ENCODE measurements around the gene INO80C. TPM values are rescaled to one million over a fixed set of nuclear protein-coding genes. Genes with fewer than 3 reads are reported as not detected.

Gene INO80C
- total and polyA plus RNA-seq, 7 donors: 3.7 to 44.9 (median 25.5) TPM

- WGBS, 2 donors: 56 to 76% methylated on average over 3 of the region's 3 CpGs
- H3K27ac ChIP-seq: no peak overlapping the region
- TF ChIP-seq EP300 (IDR thresholded peaks at IDR 0.05): no peak
- no peak for TF ChIP-seq CTCF (IDR thresholded peaks at IDR 0.05)
- TF ChIP-seq POLR2AphosphoS5 (IDR thresholded peaks at IDR 0.05): no peak
- TF ChIP-seq POLR2A (IDR thresholded peaks at IDR 0.05): no peak
- no peaks in the 10 kb centered on the region for H3K36me3 ChIP-seq
- no peaks in the 10 kb centered on the region for H3K27me3 ChIP-seq
- no peaks in the 10 kb centered on the region for H3K9me3 ChIP-seq
- no peak for DNase-seq
- peaks cover 4 to 25% (median 19%) of the 10 kb centered on the region in 4 donors for H3K4me1 ChIP-seq
- intact Hi-C loops (cut with DNase I): no loop called here
- H3K4me3 ChIP-seq: no peak overlapping the region
Measured at GRCh38 chr18:35500113-35500512, 2.4 kb upstream of the INO80C start.

GRCh38 chr18:35497027-35497369 is 762 bp downstream of the INO80C start:
- WGBS, 2 donors: 1 to 5% methylated on average over 5 of the region's 5 CpGs
- Histone ChIP-seq H3K9me3 (no peaks in the 10 kb centered on the region), H3K4me3 (peak overlapping the region; percentile 55 to 74 (median 63)), H3K27me3 (no peaks in the 10 kb centered on the region), H3K36me3 (no peaks in the 10 kb centered on the region), H3K27ac (peak overlapping the region; percentile 87 to 95 (median 92)), H3K4me1 (peaks cover 4 to 39% (median 19%) of the 10 kb centered on the region in 4 donors)
- peak; percentile 73 for DNase-seq
- intact Hi-C loops (cut with DNase I): loop anchor here (2.0 to 5.0 kb wide), 5 partner anchors 84 to 630 kb away; partner anchors contain the start of genes ELP2, GALNT1, RMP24 and SLC39A6
- TF ChIP-seq CTCF (IDR thresholded peaks at IDR 0.05) (no peak), POLR2A (IDR thresholded peaks at IDR 0.05) (no peak), EP300 (IDR thresholded peaks at IDR 0.05) (no peak), POLR2AphosphoS5 (IDR thresholded peaks at IDR 0.05) (no peak)

GRCh38 chr18:35495536-35496314 is 2.0 kb downstream of the INO80C start:
- no peaks in the 10 kb centered on the region for H3K9me3 ChIP-seq
- 80 to 81% methylated on average over 7 of the region's 7 CpGs for WGBS, 2 donors
- H3K4me3 ChIP-seq: no peak overlapping the region
- no peaks in the 10 kb centered on the region for H3K27me3 ChIP-seq
- H3K36me3 ChIP-seq: no peaks in the 10 kb centered on the region
- H3K4me1 ChIP-seq: peaks cover 4 to 39% (median 19%) of the 10 kb centered on the region in 4 donors
- peak overlapping the region; percentile 87 to 95 (median 92) for H3K27ac ChIP-seq
- TF ChIP-seq EP300 (IDR thresholded peaks at IDR 0.05) (no peak), CTCF (IDR thresholded peaks at IDR 0.05) (no peak), POLR2AphosphoS5 (IDR thresholded peaks at IDR 0.05) (no peak), POLR2A (IDR thresholded peaks at IDR 0.05) (no peak)
- no peak for DNase-seq
- intact Hi-C loops (cut with DNase I): loop anchor here (2.0 to 5.0 kb wide), 5 partner anchors 85 to 632 kb away; partner anchors contain the start of genes ELP2, GALNT1, RMP24 and SLC39A6

GRCh38 chr18:35494251-35495220 is 3.2 kb downstream of the INO80C start:
- TF ChIP-seq EP300 (IDR thresholded peaks at IDR 0.05) (no peak), CTCF (IDR thresholded peaks at IDR 0.05) (no peak), POLR2AphosphoS5 (IDR thresholded peaks at IDR 0.05) (no peak)
- WGBS, 2 donors: 83 to 88% methylated on average over 8 of the region's 8 CpGs
- intact Hi-C loops (cut with DNase I): loop anchor here (5.0 kb wide), 3 partner anchors 87 to 633 kb away; partner anchors contain the start of genes ELP2, SLC39A6 and ZSCAN30
- H3K36me3 ChIP-seq: no peaks in the 10 kb centered on the region
- H3K27me3 ChIP-seq: no peaks in the 10 kb centered on the region
- peak overlapping the region in 1 of 4 donors; percentile 92 for H3K27ac ChIP-seq
- H3K9me3 ChIP-seq: no peaks in the 10 kb centered on the region
- peaks cover 4 to 39% (median 19%) of the 10 kb centered on the region in 4 donors for H3K4me1 ChIP-seq
- no peak for DNase-seq
- H3K4me3 ChIP-seq: no peak overlapping the region

Data from sigmoid colon (tissue), 7 donors.